Bone marrow (tissue), 2 donors: ENCODE measurements around the gene RTL9.
"Not testable (repeated sequence)": the region's sequence is repeated elsewhere in the genome, so short reads cannot be mapped to it uniquely, and the experiment has no call there.

Source experiments
- DNase-seq, 2 donors: peaks; one replicate each; lab custom pipeline; 2025; lab: John Stamatoyannopoulos, UW

RTL9 gene

GRCh38 chrX:110406250-110406649, 47.6 kb downstream of the RTL9 start:
- not testable (repeated sequence) for DNase-seq

GRCh38 chrX:110406822-110407221, 48.2 kb downstream of the RTL9 start:
- DNase-seq, result no peak

- DNase-seq, result peak in 1 of 2 donors; percentile 5
Measured at GRCh38 chrX:110407910-110408545, 49.4 kb downstream of the RTL9 start.
